Activated effector memory CD4-positive, alpha-beta T cell treated with anti-CD3 and anti-CD28 coated beads, Interleukin-2, amount 50 U/mL, for 16 hours (primary cell): ENCODE data around the gene LEP.

ENCODE experiments used
- DNase-seq: peaks from one replicate; pipeline ENCODE4 v3.0.0-alpha.2; 2020

Gene LEP

GRCh38 chr7:128251337-128251736 lies 10.3 kb downstream of the LEP start:
- DNase-seq: no peak

GRCh38 chr7:128253701-128254100 lies 12.6 kb downstream of the LEP start:
- DNase-seq: no peak

DNA sequence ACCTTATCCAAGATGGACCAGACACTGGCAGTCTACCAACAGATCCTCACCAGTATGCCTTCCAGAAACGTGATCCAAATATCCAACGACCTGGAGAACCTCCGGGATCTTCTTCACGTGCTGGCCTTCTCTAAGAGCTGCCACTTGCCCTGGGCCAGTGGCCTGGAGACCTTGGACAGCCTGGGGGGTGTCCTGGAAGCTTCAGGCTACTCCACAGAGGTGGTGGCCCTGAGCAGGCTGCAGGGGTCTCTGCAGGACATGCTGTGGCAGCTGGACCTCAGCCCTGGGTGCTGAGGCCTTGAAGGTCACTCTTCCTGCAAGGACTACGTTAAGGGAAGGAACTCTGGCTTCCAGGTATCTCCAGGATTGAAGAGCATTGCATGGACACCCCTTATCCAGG lies 13.4 kb downstream of the LEP start:
- peak; percentile 42 for DNase-seq

GRCh38 chr7:128255271-128255670 lies 14.2 kb downstream of the LEP start:
- peak; percentile 3 for DNase-seq

GRCh38 chr7:128257458-128257857 lies 16.4 kb downstream of the LEP start:
- peak; percentile 39 for DNase-seq

- DNase-seq: peak; percentile 34
These were observed 18.3 kb downstream of the LEP start for GRCh38 chr7:128259131-128260061.

GRCh38 chr7:128260069-128260795 lies 19.2 kb downstream of the LEP start:
- DNase-seq: peak; percentile 37

DNA sequence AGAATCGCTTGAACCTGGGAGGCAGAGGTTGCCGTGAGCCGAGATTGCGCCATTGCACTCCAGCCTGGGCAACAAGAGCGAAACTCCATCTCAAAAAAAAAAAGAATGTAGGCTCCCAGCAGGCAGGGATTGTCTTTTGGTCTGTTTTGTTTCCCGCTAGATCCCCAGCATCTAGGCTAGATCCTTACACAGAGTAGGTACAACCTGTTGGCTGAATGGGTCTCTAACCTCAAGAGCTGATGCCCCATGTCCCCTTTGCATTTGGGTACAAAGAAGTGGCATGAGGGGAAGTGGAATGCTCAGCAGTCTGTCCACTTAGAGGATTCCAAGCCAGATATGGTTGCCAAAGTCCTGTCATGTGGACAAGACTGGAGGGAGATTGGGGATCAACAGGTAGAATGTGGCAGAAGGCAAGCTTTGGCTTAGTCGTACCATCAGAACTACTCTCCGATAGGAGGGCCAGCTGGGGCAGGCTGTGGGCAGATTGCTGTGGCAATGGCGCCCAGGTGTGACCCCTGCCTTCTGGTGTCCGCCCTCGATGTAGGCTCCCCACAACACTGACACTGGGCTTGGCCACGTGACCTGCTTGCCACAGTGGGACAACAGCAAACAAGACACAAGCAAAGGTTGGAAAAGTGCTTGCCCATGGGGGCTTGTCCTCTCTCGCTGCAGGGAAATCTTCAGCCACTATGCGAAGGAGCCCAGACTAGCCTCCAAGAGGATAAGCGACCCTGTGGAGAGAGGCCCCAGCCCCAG lies 21.4 kb downstream of the LEP start:
- DNase-seq: peak; percentile 31

DNA sequence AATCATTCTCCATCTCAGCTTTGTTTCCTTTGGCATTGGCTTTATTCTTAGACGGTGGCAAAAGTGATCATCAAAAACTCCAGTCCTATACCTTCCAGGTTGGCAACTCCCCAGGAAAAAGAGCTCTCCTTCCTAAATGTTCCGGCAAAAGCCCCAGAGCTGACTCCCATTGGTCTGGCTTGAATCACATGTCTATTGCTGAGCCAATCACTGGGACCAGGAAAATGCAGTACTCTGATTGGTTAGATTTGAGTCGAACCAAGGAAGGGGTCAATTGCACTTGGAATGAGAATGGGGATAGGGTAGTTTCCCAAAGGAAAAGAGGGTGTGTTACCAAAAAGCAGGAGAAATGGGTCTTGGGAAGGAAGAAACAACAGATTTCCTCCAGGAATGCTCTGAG lies 22.3 kb downstream of the LEP start:
- DNase-seq: no peak

DNA sequence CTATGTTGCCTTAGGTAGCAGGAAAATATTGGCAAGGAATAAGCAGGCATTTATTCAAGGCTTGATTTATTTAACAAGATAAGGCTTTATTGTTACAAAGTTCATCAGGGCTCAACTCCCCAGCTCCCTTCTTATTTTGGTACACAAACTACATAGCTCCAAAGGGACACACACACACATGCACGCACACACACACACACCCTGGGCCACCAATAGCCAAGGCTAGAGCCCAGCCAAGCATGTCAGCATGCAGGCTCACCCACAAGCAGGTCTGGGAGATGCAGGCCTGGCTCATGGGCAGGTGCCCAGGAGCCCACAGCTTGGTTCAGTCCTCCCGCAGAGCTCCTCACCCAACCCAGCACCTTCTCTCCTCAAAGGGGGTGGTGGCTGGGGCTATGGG lies 23.4 kb downstream of the LEP start:
- DNase-seq: peak; percentile 3

DNA sequence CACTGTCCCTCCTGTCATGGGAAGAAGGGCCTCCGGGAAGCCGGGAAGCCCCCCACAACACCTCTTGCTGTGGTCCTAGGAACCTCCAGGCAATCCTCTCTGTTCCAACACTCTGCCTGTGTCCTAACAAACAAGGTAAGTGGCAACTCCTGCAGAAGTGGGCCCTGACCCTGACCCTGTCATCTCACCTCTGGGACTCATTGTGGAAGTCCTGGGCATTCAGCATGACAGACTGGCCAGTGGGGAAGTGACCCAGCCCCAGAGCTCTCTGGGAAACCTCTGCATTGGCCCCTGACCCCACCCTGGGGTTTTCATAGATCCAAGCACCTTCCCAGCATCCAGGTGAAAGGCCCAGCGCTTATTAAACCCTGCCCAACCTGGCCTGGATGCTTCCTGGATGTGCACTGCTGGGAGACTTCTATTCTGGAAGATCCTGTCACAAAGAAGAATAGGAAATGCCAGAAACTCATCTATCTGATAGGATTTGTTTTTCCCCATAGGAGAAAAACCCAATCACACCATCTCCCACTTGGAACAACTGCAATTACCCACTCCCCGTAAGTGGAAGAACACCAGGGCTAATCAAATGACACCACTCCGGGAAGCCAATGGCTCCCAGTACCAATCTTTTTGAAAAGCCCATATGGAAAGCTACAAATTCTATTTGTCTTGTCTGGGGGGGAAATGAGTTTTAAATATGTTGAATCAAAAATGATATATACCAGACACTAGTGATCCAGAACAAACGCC lies 24.3 kb downstream of the LEP start:
- no peak for DNase-seq

- no peak for DNase-seq
These were observed 24.8 kb downstream of the LEP start for GRCh38 chr7:128265906-128266300.

DNA sequence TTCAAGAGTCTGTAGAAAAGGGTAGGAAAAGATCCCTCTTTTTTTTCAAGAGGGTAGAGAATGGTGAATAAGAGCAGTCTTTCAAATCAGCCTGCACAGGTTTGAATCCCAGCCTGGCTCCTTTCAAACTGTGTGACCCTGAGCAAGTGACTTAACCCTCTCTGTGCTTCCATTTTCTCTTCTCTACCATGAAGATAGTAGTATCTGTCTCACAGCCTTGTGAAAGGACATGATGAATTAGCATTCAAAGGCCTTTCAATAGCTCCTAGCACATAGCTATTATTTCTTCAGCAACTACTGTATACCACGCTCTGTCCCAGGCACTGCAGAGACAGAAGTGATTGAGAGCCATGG lies 25.4 kb downstream of the LEP start:
- DNase-seq: no peak

DNA sequence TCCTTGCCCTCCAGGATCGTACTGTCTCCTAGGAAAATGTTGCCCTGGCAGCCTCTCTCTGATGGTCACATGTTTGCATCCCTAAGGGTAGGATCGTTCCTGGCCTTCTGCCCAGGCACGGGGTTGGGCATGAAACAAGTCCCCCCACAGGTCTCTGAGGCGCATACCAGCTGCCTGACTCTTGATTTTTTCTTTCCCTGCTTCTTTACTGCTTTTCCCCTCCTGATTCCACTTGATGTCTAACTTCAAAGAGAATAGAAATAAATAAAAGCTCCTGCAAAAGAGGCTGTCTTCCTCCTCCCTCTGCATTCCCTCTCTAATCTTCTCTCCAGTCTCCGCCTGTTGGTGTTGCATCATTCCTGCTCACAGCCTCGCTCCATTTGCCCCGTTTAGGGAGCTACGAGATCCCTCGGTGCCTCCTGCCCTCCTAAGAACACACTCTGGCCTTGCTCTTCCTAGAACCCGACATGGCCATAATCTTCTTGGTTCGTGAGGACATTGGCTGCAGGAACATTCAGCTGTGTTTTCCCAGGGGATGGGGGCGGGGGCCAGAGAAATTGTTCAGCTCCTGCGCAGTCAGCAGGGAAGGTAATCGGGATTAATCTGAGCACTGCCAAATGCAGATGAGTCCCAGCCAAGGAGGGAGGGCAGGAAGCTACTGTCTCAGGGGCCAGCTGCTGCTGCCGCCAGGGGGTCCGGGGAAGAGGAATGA lies 26.0 kb downstream of the LEP start:
- no peak for DNase-seq

- no peak for DNase-seq
These were observed 26.5 kb downstream of the LEP start for GRCh38 chr7:128267595-128267924.

DNA sequence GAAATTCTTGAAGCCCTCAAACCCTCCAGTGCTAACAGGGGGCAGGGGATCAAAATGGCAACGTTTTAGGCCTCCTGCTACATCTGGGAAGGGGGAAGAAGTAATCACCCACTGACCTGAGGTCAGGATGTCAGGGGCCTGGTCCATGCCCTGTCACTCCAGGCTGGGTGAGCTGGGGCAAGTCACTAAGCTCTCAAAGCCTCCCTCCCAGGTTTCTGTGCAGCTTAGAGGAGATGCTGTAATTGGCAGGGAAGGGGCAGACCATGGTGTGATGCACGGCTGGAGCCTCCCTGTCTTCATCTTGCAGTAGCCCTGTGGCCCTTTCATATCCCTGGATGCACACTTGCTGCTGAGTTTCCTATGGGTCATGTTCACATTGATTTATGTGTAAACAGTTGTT lies 27.2 kb downstream of the LEP start:
- DNase-seq: no peak

- no peak for DNase-seq
These were observed 29.8 kb downstream of the LEP start for GRCh38 chr7:128270826-128271272.

GRCh38 chr7:128271471-128271941 lies 30.4 kb downstream of the LEP start:
- DNase-seq: no peak

GRCh38 chr7:128271942-128272481 lies 30.9 kb downstream of the LEP start:
- DNase-seq: no peak

- DNase-seq: no peak
These were observed 33.3 kb downstream of the LEP start for GRCh38 chr7:128274246-128274883.
